ENCODE results near the gene HSPA5. TPM values are rescaled to one million over a fixed set of nuclear protein-coding genes. Genes with fewer than 3 reads are reported as not detected.

The HSPA5 gene
- polyA plus RNA-seq, 2 of the 4 experiments (the other 2 are of a cell fraction), result 227 to 557 TPM

DNA sequence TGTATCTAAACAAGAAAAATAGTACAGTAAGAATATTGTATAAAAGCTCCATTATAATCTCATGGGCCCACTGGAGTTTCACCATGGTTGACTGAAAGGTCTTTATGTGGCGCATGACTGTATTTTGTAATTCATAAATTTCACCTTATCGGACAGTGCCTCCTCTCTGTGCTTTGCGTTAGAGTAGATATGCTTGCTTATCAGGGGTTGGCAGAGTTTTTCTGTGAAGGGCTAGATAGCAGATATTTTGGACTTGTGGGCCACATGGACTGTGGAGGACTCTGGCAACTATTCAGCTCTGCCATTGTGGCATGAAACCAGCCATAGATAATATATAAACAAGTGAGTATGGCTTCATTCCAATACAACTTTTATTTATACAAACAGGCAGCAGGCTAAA, 43.7 kb upstream of the HSPA5 start:
- no peaks in the 10 kb centered on the region for H3K9me3 ChIP-seq
- no peak overlapping the region for H3K4me2 ChIP-seq
- ChIA-PET POLR2A (no interaction called here), CTCF (interaction anchor here (0.6 to 0.9 kb wide), 2 partner anchors 27 to 91 kb away, joined by 3 to 4 read pairs; no protein-coding TSS in a partner anchor)
- TF ChIP-seq HOXA7 (CRISPR knock-in tag; IDR thresholded peaks at IDR 0.05) (no peak), E2F6 (IDR thresholded peaks at IDR 0.05; ENCODE audit: borderline replicate concordance, low read depth) (no peak), CBX8 (IDR thresholded peaks at IDR 0.05) (no peak), TFCP2L1 (CRISPR knock-in tag; IDR thresholded peaks at IDR 0.05) (no peak), RCOR1 (IDR thresholded peaks at IDR 0.05; ENCODE audit: low read depth, low read length) (no peak), RNF2 (IDR thresholded peaks at IDR 0.05; ENCODE audit: borderline replicate concordance, low read depth) (no peak), HES2 (IDR thresholded peaks at IDR 0.05) (no peak), JUN (IDR thresholded peaks at IDR 0.05) (no peak)
- no peak overlapping the region for H3K27ac ChIP-seq
- no peak for ATAC-seq
- no peaks in the 10 kb centered on the region; the same call in 2 of the 3 replicates for H3K4me1 ChIP-seq
- 96% methylated on average over 3 of the region's 3 CpGs for WGBS (ENCODE audit: missing lambda C conversion rate)
- H3K4me3 ChIP-seq, result no peak overlapping the region
- no peak for FAIRE-seq
- no peak for DNase-seq (ENCODE audit: low read depth in 1 of 2, low spot score in 1 of 2)

DNA sequence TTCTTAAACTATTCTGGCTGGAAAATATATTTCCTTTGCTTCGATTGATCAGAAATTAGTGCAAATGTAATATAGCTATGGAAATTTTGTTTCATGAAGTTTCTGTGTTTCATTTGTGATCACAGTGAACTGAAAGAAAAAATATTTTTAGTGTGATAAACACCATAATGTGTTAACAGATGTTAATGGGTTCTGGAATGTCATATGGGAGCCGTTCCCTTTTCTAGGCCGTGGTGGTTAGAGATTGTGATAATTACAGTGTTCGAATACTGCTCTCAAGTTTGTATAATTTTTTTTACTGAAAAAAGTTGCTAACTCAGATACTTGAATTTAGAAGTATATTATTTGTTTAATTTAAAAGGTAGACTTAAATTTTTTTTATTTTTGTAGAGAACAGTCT, 39.8 kb upstream of the HSPA5 start:
- no peak for FAIRE-seq

More for the DNA sequence above, 39.8 kb upstream of the HSPA5 start:
- ChIA-PET CTCF (interaction anchor here (0.6 to 1.7 kb wide), 3 partner anchors 19 to 54 kb away, joined by 3 to 5 read pairs (median 5); no protein-coding TSS in a partner anchor), POLR2A (interaction anchor here (1.0 kb wide), 1 partner anchor 40 kb away, joined by 3 read pairs; the partner anchor contains the start of gene HSPA5)
- Histone ChIP-seq H3K4me1 (peaks cover 6% of the 10 kb centered on the region), H3K4me3 (no peak overlapping the region), H3K9me3 (no peaks in the 10 kb centered on the region), H3K27ac (no peak overlapping the region), H3K4me2 (no peak overlapping the region)
- no peak for ATAC-seq
- TF ChIP-seq CBX2 (IDR thresholded peaks at IDR 0.05; ENCODE audit: borderline replicate concordance, low read depth) (no peak), HES2 (IDR thresholded peaks at IDR 0.05) (no peak), EHMT2 (IDR thresholded peaks at IDR 0.05; ENCODE audit: low read depth) (no peak), PBX3 (IDR thresholded peaks at IDR 0.05) (no peak), RAD21 (conservative IDR thresholded peaks at IDR 0.05 in 1 of 2, IDR thresholded peaks at IDR 0.05 in 1 of 2) (no peak), ZNF302 (CRISPR knock-in tag; IDR thresholded peaks at IDR 0.05) (no peak), KDM5A (IDR thresholded peaks at IDR 0.05) (no peak), JUNB (IDR thresholded peaks at IDR 0.05) (no peak), FOXS1 (CRISPR knock-in tag; IDR thresholded peaks at IDR 0.05) (no peak), RNF2 (IDR thresholded peaks at IDR 0.05; ENCODE audit: borderline replicate concordance, low read depth) (no peak), NPAS2 (CRISPR knock-in tag; IDR thresholded peaks at IDR 0.05; ENCODE audit: borderline replicate concordance) (no peak), EHF (CRISPR knock-in tag; IDR thresholded peaks at IDR 0.05) (no peak), ESRRA (IDR thresholded peaks at IDR 0.05; ENCODE audit: borderline replicate concordance, low read length) (no peak)
- TF ChIP-seq, protein P1, sequence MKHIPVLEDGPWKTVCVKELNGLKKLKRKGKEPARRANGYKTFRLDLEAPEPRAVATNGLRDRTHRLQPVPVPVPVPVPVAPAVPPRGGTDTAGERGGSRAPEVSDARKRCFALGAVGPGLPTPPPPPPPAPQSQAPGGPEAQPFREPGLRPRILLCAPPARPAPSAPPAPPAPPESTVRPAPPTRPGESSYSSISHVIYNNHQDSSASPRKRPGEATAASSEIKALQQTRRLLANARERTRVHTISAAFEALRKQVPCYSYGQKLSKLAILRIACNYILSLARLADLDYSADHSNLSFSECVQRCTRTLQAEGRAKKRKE (CRISPR knock-in tag; IDR thresholded peaks at IDR 0.05; ENCODE audit: low read depth), result no peak
- TF ChIP-seq, protein P2, sequence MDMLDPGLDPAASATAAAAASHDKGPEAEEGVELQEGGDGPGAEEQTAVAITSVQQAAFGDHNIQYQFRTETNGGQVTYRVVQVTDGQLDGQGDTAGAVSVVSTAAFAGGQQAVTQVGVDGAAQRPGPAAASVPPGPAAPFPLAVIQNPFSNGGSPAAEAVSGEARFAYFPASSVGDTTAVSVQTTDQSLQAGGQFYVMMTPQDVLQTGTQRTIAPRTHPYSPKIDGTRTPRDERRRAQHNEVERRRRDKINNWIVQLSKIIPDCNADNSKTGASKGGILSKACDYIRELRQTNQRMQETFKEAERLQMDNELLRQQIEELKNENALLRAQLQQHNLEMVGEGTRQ (IDR thresholded peaks at IDR 0.05), result no peak
- TF ChIP-seq, protein P3, sequence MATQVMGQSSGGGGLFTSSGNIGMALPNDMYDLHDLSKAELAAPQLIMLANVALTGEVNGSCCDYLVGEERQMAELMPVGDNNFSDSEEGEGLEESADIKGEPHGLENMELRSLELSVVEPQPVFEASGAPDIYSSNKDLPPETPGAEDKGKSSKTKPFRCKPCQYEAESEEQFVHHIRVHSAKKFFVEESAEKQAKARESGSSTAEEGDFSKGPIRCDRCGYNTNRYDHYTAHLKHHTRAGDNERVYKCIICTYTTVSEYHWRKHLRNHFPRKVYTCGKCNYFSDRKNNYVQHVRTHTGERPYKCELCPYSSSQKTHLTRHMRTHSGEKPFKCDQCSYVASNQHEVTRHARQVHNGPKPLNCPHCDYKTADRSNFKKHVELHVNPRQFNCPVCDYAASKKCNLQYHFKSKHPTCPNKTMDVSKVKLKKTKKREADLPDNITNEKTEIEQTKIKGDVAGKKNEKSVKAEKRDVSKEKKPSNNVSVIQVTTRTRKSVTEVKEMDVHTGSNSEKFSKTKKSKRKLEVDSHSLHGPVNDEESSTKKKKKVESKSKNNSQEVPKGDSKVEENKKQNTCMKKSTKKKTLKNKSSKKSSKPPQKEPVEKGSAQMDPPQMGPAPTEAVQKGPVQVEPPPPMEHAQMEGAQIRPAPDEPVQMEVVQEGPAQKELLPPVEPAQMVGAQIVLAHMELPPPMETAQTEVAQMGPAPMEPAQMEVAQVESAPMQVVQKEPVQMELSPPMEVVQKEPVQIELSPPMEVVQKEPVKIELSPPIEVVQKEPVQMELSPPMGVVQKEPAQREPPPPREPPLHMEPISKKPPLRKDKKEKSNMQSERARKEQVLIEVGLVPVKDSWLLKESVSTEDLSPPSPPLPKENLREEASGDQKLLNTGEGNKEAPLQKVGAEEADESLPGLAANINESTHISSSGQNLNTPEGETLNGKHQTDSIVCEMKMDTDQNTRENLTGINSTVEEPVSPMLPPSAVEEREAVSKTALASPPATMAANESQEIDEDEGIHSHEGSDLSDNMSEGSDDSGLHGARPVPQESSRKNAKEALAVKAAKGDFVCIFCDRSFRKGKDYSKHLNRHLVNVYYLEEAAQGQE (IDR thresholded peaks at IDR 0.05), result no peak
- WGBS (ENCODE audit: missing lambda C conversion rate), result 89% methylated on average over 4 of the region's 4 CpGs
- no peak for DNase-seq (ENCODE audit: low read depth in 1 of 2, low spot score in 1 of 2)

Measured in A549 (cell line).